ENCODE measurements around the gene ATP8A2. TPM values are rescaled to one million over a fixed set of nuclear protein-coding genes. Genes with fewer than 3 reads are reported as not detected.
"Not testable (repeated sequence)": the region's sequence is repeated elsewhere in the genome, so short reads cannot be mapped to it uniquely, and the experiment has no call there.

ATP8A2 gene
- total RNA-seq, 1 donor from 2014 or later = 3.4 TPM

GRCh38 chr13:25503856-25504255, 132.1 kb downstream of the ATP8A2 start:
- no peak for DNase-seq (ENCODE audit: low read depth, low spot score)
- TF ChIP-seq CTCF (conservative IDR thresholded peaks at IDR 0.05) = no peak
- H3K9me3 Mint-ChIP-seq = no peaks in the 10 kb centered on the region
- no peaks in the 10 kb centered on the region for H3K4me1 Mint-ChIP-seq
- no peak overlapping the region for H3K27ac Mint-ChIP-seq (ENCODE audit: unreplicated experiment)
- H3K36me3 Mint-ChIP-seq (ENCODE audit: low read depth) = no peaks in the 10 kb centered on the region
- peaks cover 27% of the 10 kb centered on the region for H3K27me3 Mint-ChIP-seq (ENCODE audit: low read depth)
- no peak overlapping the region for H3K4me3 Mint-ChIP-seq

GRCh38 chr13:25507841-25508240, 136.1 kb downstream of the ATP8A2 start:
- Mint-ChIP-seq H3K9me3 (peaks cover 12% of the 10 kb centered on the region), H3K36me3 (ENCODE audit: low read depth) (no peaks in the 10 kb centered on the region), H3K27me3 (ENCODE audit: low read depth) (peaks cover 3% of the 10 kb centered on the region), H3K4me1 (no peaks in the 10 kb centered on the region), H3K27ac (ENCODE audit: unreplicated experiment) (no peak overlapping the region), H3K4me3 (no peak overlapping the region)
- DNase-seq (ENCODE audit: low read depth, low spot score) = no peak
- no peak for TF ChIP-seq CTCF (conservative IDR thresholded peaks at IDR 0.05)

- H3K27ac Mint-ChIP-seq (ENCODE audit: unreplicated experiment); H3K4me1 Mint-ChIP-seq; H3K27me3 Mint-ChIP-seq (ENCODE audit: low read depth); H3K4me3 Mint-ChIP-seq; DNase-seq (ENCODE audit: low read depth, low spot score): not testable (repeated sequence)
- Mint-ChIP-seq H3K36me3 (ENCODE audit: low read depth) (peaks cover 11% of the 10 kb centered on the region), H3K9me3 (peaks cover 15% of the 10 kb centered on the region)
These were observed 141.3 kb downstream of the ATP8A2 start for GRCh38 chr13:25513060-25513459.

- Mint-ChIP-seq H3K27ac (ENCODE audit: unreplicated experiment) (no peak overlapping the region), H3K4me1 (no peaks in the 10 kb centered on the region), H3K9me3 (peaks cover 3% of the 10 kb centered on the region), H3K4me3 (no peak overlapping the region), H3K27me3 (ENCODE audit: low read depth) (peaks cover 9% of the 10 kb centered on the region), H3K36me3 (ENCODE audit: low read depth) (peaks cover 13% of the 10 kb centered on the region)
- DNase-seq (ENCODE audit: low read depth, low spot score) = no peak
- no peak for TF ChIP-seq CTCF (conservative IDR thresholded peaks at IDR 0.05)
These were observed 146.7 kb downstream of the ATP8A2 start for GRCh38 chr13:25518441-25518840.

GRCh38 chr13:25525884-25526283, 154.1 kb downstream of the ATP8A2 start:
- Mint-ChIP-seq H3K27me3 (ENCODE audit: low read depth) (peaks cover 15% of the 10 kb centered on the region), H3K27ac (ENCODE audit: unreplicated experiment) (no peak overlapping the region), H3K4me3 (no peak overlapping the region), H3K9me3 (peaks cover 14% of the 10 kb centered on the region), H3K4me1 (peaks cover 9% of the 10 kb centered on the region), H3K36me3 (ENCODE audit: low read depth) (peaks cover 9% of the 10 kb centered on the region)
- DNase-seq (ENCODE audit: low read depth, low spot score) = no peak
- TF ChIP-seq CTCF (conservative IDR thresholded peaks at IDR 0.05) = no peak

- no peak overlapping the region for H3K27ac Mint-ChIP-seq (ENCODE audit: unreplicated experiment)
- peaks cover 14% of the 10 kb centered on the region for H3K27me3 Mint-ChIP-seq (ENCODE audit: low read depth)
- TF ChIP-seq CTCF (conservative IDR thresholded peaks at IDR 0.05) = no peak
- H3K4me1 Mint-ChIP-seq = peaks cover 18% of the 10 kb centered on the region
- peaks cover 14% of the 10 kb centered on the region for H3K9me3 Mint-ChIP-seq
- DNase-seq (ENCODE audit: low read depth, low spot score) = no peak
- no peak overlapping the region for H3K4me3 Mint-ChIP-seq
- H3K36me3 Mint-ChIP-seq (ENCODE audit: low read depth) = peaks cover 9% of the 10 kb centered on the region
These were observed 156.5 kb downstream of the ATP8A2 start for GRCh38 chr13:25528266-25528665.
